ENCODE results near the gene GDF15. TPM values are rescaled to one million over a fixed set of nuclear protein-coding genes. Genes with fewer than 3 reads are reported as not detected.
A peak's percentile ranks its signal among the peaks of the same experiment; 100 is the strongest.

GDF15 gene
- total and polyA plus RNA-seq, 2 donors (not counting 1 experiment from before 2014, with no cell fraction given): 0.19 TPM; not detected in 1

- H3K4me2 ChIP-seq (replicated peaks; ENCODE audit: low read depth, low read length, poor library complexity, severe bottlenecking): peak overlapping the region; percentile 97
- TF ChIP-seq CTCF (IDR thresholded peaks at IDR 0.05): no peak
- TF ChIP-seq EZH2 (IDR thresholded peaks at IDR 0.05; ENCODE audit: borderline replicate concordance, insufficient read depth, low read depth, low read length, poor library complexity, severe bottlenecking): no peak
- H4K20me1 ChIP-seq (ENCODE audit: control insufficient read depth, insufficient read depth, low read length, poor library complexity, severe bottlenecking): peaks cover 43% of the 10 kb centered on the region
- peak; percentile 56 for DNase-seq
- POLR2A ChIA-PET: interaction anchor here (0.5 to 1.1 kb wide), 3 partner anchors 11 to 1326 kb away, joined by 3 to 7 read pairs (median 6); partner anchors contain the start of gene LRRC25
- H3K4me3 ChIP-seq (ENCODE audit: control extremely low read depth in 1 of 5, extremely low read depth in 1 of 5, insufficient read depth in 1 of 5, low read depth in 2 of 5, low read length in 4 of 5): peak overlapping the region in 2 of 5 experiments; percentile 32 to 67
- no peaks in the 10 kb centered on the region for H3K36me3 ChIP-seq (replicated peaks in 1 of 2; ENCODE audit: control extremely low read depth in 1 of 2, control insufficient read depth in 1 of 2, extremely low read depth in 1 of 2, insufficient read depth in 2 of 2, low read length in 1 of 2)
- Mint-ChIP-seq H3K4me1 (peaks cover 65% of the 10 kb centered on the region), H3K27me3 (peaks cover 35% of the 10 kb centered on the region), H3K4me3 (peak overlapping the region; percentile 85), H3K27ac (no peak overlapping the region), H3K9me3 (ENCODE audit: insufficient read depth) (no peaks in the 10 kb centered on the region)
- H3K79me2 ChIP-seq (ENCODE audit: control insufficient read depth, insufficient read depth, low read length): peaks cover 19% of the 10 kb centered on the region
- H2AFZ ChIP-seq (ENCODE audit: insufficient read depth, low read depth, low read length, poor library complexity, severe bottlenecking): no peak overlapping the region
- peaks cover 0 to 28% (median 0%) of the 10 kb centered on the region in 3 donors for H3K9me3 ChIP-seq (ENCODE audit: control extremely low read depth in 1 of 3, control insufficient read depth in 2 of 3, insufficient read depth in 1 of 3, low read length in 2 of 3)
- intact Hi-C loops (cut with micrococcal nuclease): no loop called here
- CTCF ChIA-PET: interaction anchor here (1.0 to 9.3 kb wide), 8 partner anchors 8 to 138 kb away, joined by 3 to 196 read pairs (median 8); partner anchors contain the start of genes GDF15 and LSM4
- WGBS (ENCODE audit: insufficient coverage): 7% methylated on average over 24 of the region's 30 CpGs
- H3K4me1 ChIP-seq (ENCODE audit: control insufficient read depth in 2 of 2, insufficient read depth in 2 of 2, low read length in 2 of 2): peaks cover 70 to 75% of the 10 kb centered on the region in 2 donors
- H3K27me3 ChIP-seq (replicated peaks in 1 of 4; ENCODE audit: control extremely low read depth in 1 of 4, control insufficient read depth in 3 of 4, insufficient read depth in 4 of 4, low read length in 3 of 4): peaks cover 0 to 54% (median 32%) of the 10 kb centered on the region in 4 experiments
- peak overlapping the region; percentile 39 for H3K9ac ChIP-seq (ENCODE audit: low read length)
- ATAC-seq (ENCODE audit: low read depth): no peak
- no peak overlapping the region for H3K27ac ChIP-seq (ENCODE audit: low read length in 2 of 2)
These were observed 32.1 kb downstream of the GDF15 start for GRCh38 chr19:18418029-18418482.
